SK-N-SH (cell line): Measurements from ENCODE around the gene NRTN. TPM values are rescaled to one million over a fixed set of nuclear protein-coding genes. Genes with fewer than 3 reads are reported as not detected.

Experiments
- CTCF ChIA-PET: fragments of 300-600, 350-600 bp; formaldehyde crosslinking; extraction: SDS; loops from one replicate; lab custom pipeline; 2021; lab: Yijun Ruan, JAX
- POLR2A ChIA-PET: fragments of 350-600 bp; sonication (Branson Sonifier 250); formaldehyde crosslinking; extraction: SDS; loops from one replicate; lab custom pipeline; 2020; ENCODE audit warnings: antibody characterized with exemption, inconsistent platforms; lab: Yijun Ruan, JAX
- DNase-seq: peaks from one replicate; pipeline ENCODE4 v3.0.0; 2012
- H2AFZ ChIP-seq: fragments of 200-600 bp; sonication (generic); 2 replicates; pipeline ENCODE4 v1.8.1; 2016; ENCODE audit warnings: antibody characterized with exemption, mild to moderate bottlenecking, low read depth
- H3F3A ChIP-seq: fragments of 200-600 bp; sonication (generic); replicated peaks from 2 replicates; pipeline ENCODE3; 2016; ENCODE audit warnings: antibody characterized with exemption, mild to moderate bottlenecking; ENCODE audit not compliant: insufficient read depth
- H3K27ac ChIP-seq, 2 experiments: fragments of 200-500 bp in 1 of 2; fragments of 200-600 bp in 1 of 2; sonication (Bioruptor generic) in 1 of 2; sonication (generic), shearing (Covaris generic) in 1 of 2; 2 replicates each; pipeline versions ENCODE4 v1.5.1 to v1.6.1; 2014 to 2016; ENCODE audit warnings: low read depth in 2 of 2, inconsistent platforms in 1 of 2, low read length in 1 of 2, mild to moderate bottlenecking in 1 of 2, mixed read lengths in 1 of 2
- H3K27me3 ChIP-seq: fragments of 200-600 bp; sonication (generic), shearing (Covaris generic); 2 replicates; pipeline ENCODE4 v1.6.1; 2016; ENCODE audit warnings: mixed run types; ENCODE audit not compliant: insufficient read depth
- H3K36me3 ChIP-seq, 2 experiments: fragments of 200-500 bp in 1 of 2; fragments of 200-600 bp in 1 of 2; sonication (Bioruptor generic) in 1 of 2; sonication (generic) in 1 of 2; replicated peaks in 1 of 2; 2 replicates each; pipeline versions ENCODE3 to v1.5.1; 2014 to 2016; ENCODE audit warnings: low read length in 1 of 2, mild to moderate bottlenecking in 1 of 2; ENCODE audit not compliant: insufficient read depth in 2 of 2, control insufficient read depth in 1 of 2
- H3K4me1 ChIP-seq, 2 experiments: fragments of 200-500 bp in 1 of 2; fragments of 200-600 bp in 1 of 2; sonication (Bioruptor generic) in 1 of 2; sonication (generic), shearing (Covaris generic) in 1 of 2; 2 replicates each; pipeline versions ENCODE4 v1.5.1 to v1.6.1; 2014 to 2016; ENCODE audit warnings: low read depth in 1 of 2, low read length in 1 of 2, mixed run types in 1 of 2; ENCODE audit not compliant: insufficient read depth in 2 of 2, control insufficient read depth in 1 of 2
- H3K4me2 ChIP-seq: fragments of 200-600 bp; sonication (generic), shearing (Covaris generic); 2 replicates; pipeline ENCODE4 v1.6.1; 2017; ENCODE audit warnings: mixed run types
- H3K4me3 ChIP-seq, 2 experiments: fragments of 200-500 bp in 1 of 2; fragments of 200-600 bp in 1 of 2; sonication (Bioruptor generic) in 1 of 2; sonication (generic), shearing (Covaris generic) in 1 of 2; 2 replicates each; pipeline versions ENCODE4 v1.5.1 to v1.8.1; 2014 to 2016; ENCODE audit warnings: low read depth in 2 of 2, inconsistent platforms in 1 of 2, low read length in 1 of 2, mild to moderate bottlenecking in 1 of 2, mixed read lengths in 1 of 2, moderate library complexity in 1 of 2
- H3K79me2 ChIP-seq: fragments of 200-600 bp; sonication (generic); 2 replicates; pipeline ENCODE4 v1.8.1; 2017; ENCODE audit warnings: mild to moderate bottlenecking; ENCODE audit not compliant: insufficient read depth
- H3K9ac ChIP-seq: fragments of 200-600 bp; sonication (generic); 2 replicates; pipeline ENCODE4 v1.6.1; 2017; ENCODE audit warnings: mixed run types
- H3K9me2 ChIP-seq: fragments of 200-600 bp; sonication (generic); 2 replicates; pipeline ENCODE4 v1.6.1; 2017; ENCODE audit warnings: mixed run types
- H3K9me3 ChIP-seq: fragments of 200-600 bp; sonication (generic); 2 replicates; pipeline ENCODE4 v1.6.1; 2017; ENCODE audit warnings: mixed run types, mild to moderate bottlenecking, moderate library complexity
- H4K20me1 ChIP-seq: fragments of 200-600 bp; sonication (generic); 2 replicates; pipeline ENCODE4 v1.6.1; 2017; ENCODE audit warnings: mild to moderate bottlenecking, mixed run types; ENCODE audit not compliant: insufficient read depth
- CHD2 ChIP-seq: fragments of 150-350 bp; IDR thresholded peaks from 2 replicates; pipeline ENCODE4 v1.6.1; 2018; ENCODE audit warnings: low read length; ENCODE audit not compliant: partially characterized antibody
- CTCF ChIP-seq: fragments of 200-600 bp; sonication (generic); IDR thresholded peaks from 2 replicates; pipeline ENCODE4 v1.6.1; 2017; ENCODE audit warnings: antibody characterized with exemption, mild to moderate bottlenecking, moderate library complexity
- EP300 ChIP-seq, 2 experiments: IDR thresholded peaks; 2 replicates each; pipeline versions ENCODE4 v1.4.0 to v1.6.1; 2012; ENCODE audit warnings: borderline replicate concordance in 1 of 2, low read depth in 1 of 2, low read length in 1 of 2
- GATA2 ChIP-seq: sonication (generic); formaldehyde crosslinking; IDR thresholded peaks from 2 replicates; pipeline ENCODE4 v1.5.0; 2020; ENCODE audit warnings: mild to moderate bottlenecking, missing genetic modification reagents
- JUND ChIP-seq: IDR thresholded peaks from 2 replicates; pipeline ENCODE4 v1.4.0; 2012
- NRF1 ChIP-seq: IDR thresholded peaks from 2 replicates; pipeline ENCODE4 v1.6.1; 2012; ENCODE audit warnings: low read depth, mild to moderate bottlenecking, low read length
- POLR2AphosphoS5 ChIP-seq: IDR thresholded peaks from 2 replicates; pipeline ENCODE4 v1.6.1; 2012; ENCODE audit warnings: low read depth, low read length
- RAD21 ChIP-seq: IDR thresholded peaks from 2 replicates; pipeline ENCODE4 v1.6.1; 2012; ENCODE audit warnings: mild to moderate bottlenecking, low read length
- RCOR1 ChIP-seq: fragments of 150-350 bp; IDR thresholded peaks from 2 replicates; pipeline ENCODE4 v1.6.1; 2017; ENCODE audit warnings: antibody characterized with exemption, low read length
- SIN3A ChIP-seq: IDR thresholded peaks from 2 replicates; pipeline ENCODE4 v1.6.1; 2012; ENCODE audit warnings: low read depth, mild to moderate bottlenecking, low read length, moderate library complexity, borderline replicate concordance
- TEAD4 ChIP-seq: IDR thresholded peaks from 2 replicates; pipeline ENCODE4 v1.4.0; 2012; ENCODE audit warnings: mild to moderate bottlenecking, borderline replicate concordance; ENCODE audit not compliant: insufficient read depth
- USF2 ChIP-seq: fragments of 150-350 bp; IDR thresholded peaks from 2 replicates; pipeline ENCODE4 v1.6.1; 2017; ENCODE audit warnings: antibody characterized with exemption, low read length, low read depth, borderline replicate concordance
- YY1 ChIP-seq: IDR thresholded peaks from 2 replicates; pipeline ENCODE4 v1.4.0; 2012; ENCODE audit warnings: low read depth, mild to moderate bottlenecking
- WGBS: methylation state at CpG from one replicate; pipeline ENCODE4 v1.1.6; 2017; ENCODE audit warnings: low lambda C conversion rate; 5-methylcytosine and 5-hydroxymethylcytosine counted together
- polyA plus RNA-seq, 3 experiments: library from polyadenylated mRNA; depleted of rRNA; stranded (reverse); fragments of >200 nt; gene quantifications; 2 replicates each; pipeline ENCODE4 v1.2.3, GENCODE V29; 2012
- TF ChIP-seq, protein P1 (sequence below): fragments of 150-350 bp; IDR thresholded peaks from 2 replicates; pipeline ENCODE4 v1.6.1; 2016; ENCODE audit warnings: mild to moderate bottlenecking, low read depth, low read length

The NRTN gene
- polyA plus RNA-seq, 1 of the 3 experiments (the other 2 are of a cell fraction) = 0.99 TPM

DNA sequence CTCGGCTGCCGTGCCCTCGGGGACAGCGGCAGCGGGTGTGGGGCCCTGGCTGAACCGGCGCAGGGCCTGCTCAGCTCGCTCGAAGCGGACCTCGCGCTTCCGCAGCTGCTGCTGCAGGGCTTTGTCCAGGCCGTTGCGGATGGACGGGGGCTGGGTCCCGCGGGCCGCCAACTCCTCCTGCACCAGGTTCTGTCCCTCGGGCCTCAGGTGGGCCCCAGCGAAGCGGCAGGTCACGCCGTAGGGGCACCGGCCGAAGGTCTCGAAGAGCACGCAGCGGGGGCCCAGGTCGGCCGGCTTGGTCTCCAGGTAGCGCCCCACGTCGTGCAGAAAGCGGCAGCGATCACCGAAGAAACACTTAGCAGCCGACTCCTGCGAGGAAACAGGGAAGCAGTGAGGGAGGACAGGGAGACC lies 15.5 kb upstream of the NRTN start:
- Histone ChIP-seq H3K9ac (no peak overlapping the region), H3F3A (no peaks in the 10 kb centered on the region), H3K27me3 (no peaks in the 10 kb centered on the region), H3K4me3 (no peak overlapping the region), H2AFZ (no peak overlapping the region), H3K79me2 (peaks cover 8% of the 10 kb centered on the region; the same call in 1 of the 2 replicates), H3K4me1 (peaks cover 0 to 8% of the 10 kb centered on the region in 2 experiments; a peak in 1 of 4 replicates), H3K4me2 (no peak overlapping the region), H3K9me2 (no peaks in the 10 kb centered on the region), H3K27ac (no peak overlapping the region), H4K20me1 (0 out of 2 replicates have a peak, but pooled peaks cover 5% of the 10 kb centered on the region), H3K36me3 (peaks cover 0 to 44% of the 10 kb centered on the region in 2 experiments), H3K9me3 (no peaks in the 10 kb centered on the region)
- TF ChIP-seq NRF1 = no peak
- TF ChIP-seq GATA2 (CRISPR knock-in tag) = no peak
- no peak for TF ChIP-seq EP300 (IDR thresholded peaks at IDR 0.05; ENCODE audit: borderline replicate concordance in 1 of 2, low read depth in 1 of 2, low read length in 1 of 2)
- no peak for TF ChIP-seq POLR2AphosphoS5
- no peak for TF ChIP-seq SIN3A
- TF ChIP-seq RAD21 = no peak
- TF ChIP-seq CTCF = no peak
- no peak for TF ChIP-seq YY1
- TF ChIP-seq CHD2 = no peak
- no peak for TF ChIP-seq USF2
- CTCF ChIA-PET = interaction anchor here (0.9 to 2.9 kb wide), 4 partner anchors 8 to 233 kb away, joined by 4 to 12 read pairs (median 5); partner anchors contain the start of gene NRTN
- POLR2A ChIA-PET = no interaction called here
- 98% methylated on average over 11 of the region's 39 CpGs for WGBS
- no peak for DNase-seq

- Histone ChIP-seq H4K20me1 (0 out of 2 replicates have a peak, but pooled peaks cover 5% of the 10 kb centered on the region), H3F3A (no peaks in the 10 kb centered on the region), H3K9me3 (no peaks in the 10 kb centered on the region), H3K9ac (peak overlapping the region; percentile 92; the same call in 1 of the 2 replicates), H3K79me2 (peaks cover 8% of the 10 kb centered on the region; the same call in 1 of the 2 replicates)
- no peak for DNase-seq
- WGBS = 53% methylated on average over 16 of the region's 26 CpGs
- POLR2A ChIA-PET = interaction anchor here (0.6 to 1.0 kb wide), 2 partner anchors 70 to 163 kb away, joined by 4 read pairs; partner anchors contain the start of genes CATSPERD and LONP1
- TF ChIP-seq RCOR1 = no peak
- no peak for TF ChIP-seq JUND
- no peak for TF ChIP-seq TEAD4
- TF ChIP-seq, protein P1, sequence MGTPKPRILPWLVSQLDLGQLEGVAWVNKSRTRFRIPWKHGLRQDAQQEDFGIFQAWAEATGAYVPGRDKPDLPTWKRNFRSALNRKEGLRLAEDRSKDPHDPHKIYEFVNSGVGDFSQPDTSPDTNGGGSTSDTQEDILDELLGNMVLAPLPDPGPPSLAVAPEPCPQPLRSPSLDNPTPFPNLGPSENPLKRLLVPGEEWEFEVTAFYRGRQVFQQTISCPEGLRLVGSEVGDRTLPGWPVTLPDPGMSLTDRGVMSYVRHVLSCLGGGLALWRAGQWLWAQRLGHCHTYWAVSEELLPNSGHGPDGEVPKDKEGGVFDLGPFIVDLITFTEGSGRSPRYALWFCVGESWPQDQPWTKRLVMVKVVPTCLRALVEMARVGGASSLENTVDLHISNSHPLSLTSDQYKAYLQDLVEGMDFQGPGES = no peak
- TF ChIP-seq, all 33 proteins: peak for 0
- Histone ChIP-seq H3K36me3 (peaks cover 0 to 42% of the 10 kb centered on the region in 2 experiments), H3K4me1 (peaks cover 0 to 8% of the 10 kb centered on the region in 2 experiments; a peak in 1 of 4 replicates), H2AFZ (no peak overlapping the region; the same call in 1 of the 2 replicates), H3K27ac (peak overlapping the region; percentile 54 to 95; a peak in 2 of 4 replicates), H3K4me3 (peak overlapping the region; percentile 73 to 97), H3K9me2 (no peaks in the 10 kb centered on the region), H3K27me3 (no peaks in the 10 kb centered on the region), H3K4me2 (peak overlapping the region; percentile 86)
- CTCF ChIA-PET = interaction anchor here (0.7 to 2.9 kb wide), 4 partner anchors 9 to 232 kb away, joined by 3 to 12 read pairs (median 8); partner anchors contain the start of gene NRTN
Observed at GRCh38 chr19:5789886-5790558, 14.8 kb upstream of the NRTN start.
